GM10266 (cell line): Measurements from ENCODE around the gene HAUS3.
"Not testable (repeated sequence)": the region's sequence is repeated elsewhere in the genome, so short reads cannot be mapped to it uniquely, and the experiment has no call there.

Source experiments
- DNase-seq: peaks from one replicate; pipeline ENCODE4 v3.0.0; 2012; ENCODE audit errors: extremely low spot score
- TF ChIP-seq, protein P1 (sequence below): IDR thresholded peaks from 2 replicates; pipeline ENCODE4 v1.5.1; 2012; ENCODE audit warnings: mild to moderate bottlenecking, low read depth; ENCODE audit not compliant: control insufficient read depth, insufficient read depth; ENCODE audit errors: missing control alignments

HAUS3 gene

DNA sequence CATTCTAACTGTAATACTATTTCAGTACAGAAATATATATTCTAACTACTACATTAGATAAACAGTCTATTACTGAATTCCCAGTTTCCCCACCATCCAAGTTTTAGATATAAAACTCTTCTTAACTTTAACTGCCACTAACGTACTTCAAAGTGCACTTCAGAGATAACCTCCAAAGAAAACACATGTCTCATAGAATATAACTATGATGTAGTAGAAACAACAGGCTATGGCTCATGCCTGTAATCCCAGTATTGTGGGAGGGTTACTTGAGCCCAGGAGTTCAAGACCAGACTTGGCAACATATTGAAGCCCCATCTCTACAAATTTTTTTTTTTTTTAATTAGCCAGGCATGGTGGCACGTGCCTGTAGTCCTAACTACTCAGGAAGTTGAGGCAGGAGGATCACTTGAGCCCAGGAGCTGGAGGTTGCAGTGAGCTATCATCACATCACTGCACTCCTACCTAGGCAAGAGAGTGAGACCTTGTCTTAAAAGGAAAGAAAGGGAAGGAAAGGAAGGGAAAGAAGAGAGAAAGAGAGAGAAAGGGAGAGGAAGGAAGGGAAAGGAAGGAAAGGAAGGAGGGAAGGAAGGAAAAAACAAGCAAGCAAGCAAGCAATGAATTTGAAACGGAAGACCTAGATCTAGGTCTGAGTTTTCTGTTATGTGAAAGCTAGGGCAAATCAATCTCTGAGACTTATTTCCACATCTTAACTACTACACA lies 4.8 kb downstream of the HAUS3 start:
- no peak for DNase-seq
- TF ChIP-seq, protein P1, sequence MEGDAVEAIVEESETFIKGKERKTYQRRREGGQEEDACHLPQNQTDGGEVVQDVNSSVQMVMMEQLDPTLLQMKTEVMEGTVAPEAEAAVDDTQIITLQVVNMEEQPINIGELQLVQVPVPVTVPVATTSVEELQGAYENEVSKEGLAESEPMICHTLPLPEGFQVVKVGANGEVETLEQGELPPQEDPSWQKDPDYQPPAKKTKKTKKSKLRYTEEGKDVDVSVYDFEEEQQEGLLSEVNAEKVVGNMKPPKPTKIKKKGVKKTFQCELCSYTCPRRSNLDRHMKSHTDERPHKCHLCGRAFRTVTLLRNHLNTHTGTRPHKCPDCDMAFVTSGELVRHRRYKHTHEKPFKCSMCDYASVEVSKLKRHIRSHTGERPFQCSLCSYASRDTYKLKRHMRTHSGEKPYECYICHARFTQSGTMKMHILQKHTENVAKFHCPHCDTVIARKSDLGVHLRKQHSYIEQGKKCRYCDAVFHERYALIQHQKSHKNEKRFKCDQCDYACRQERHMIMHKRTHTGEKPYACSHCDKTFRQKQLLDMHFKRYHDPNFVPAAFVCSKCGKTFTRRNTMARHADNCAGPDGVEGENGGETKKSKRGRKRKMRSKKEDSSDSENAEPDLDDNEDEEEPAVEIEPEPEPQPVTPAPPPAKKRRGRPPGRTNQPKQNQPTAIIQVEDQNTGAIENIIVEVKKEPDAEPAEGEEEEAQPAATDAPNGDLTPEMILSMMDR, result no peak

DNA sequence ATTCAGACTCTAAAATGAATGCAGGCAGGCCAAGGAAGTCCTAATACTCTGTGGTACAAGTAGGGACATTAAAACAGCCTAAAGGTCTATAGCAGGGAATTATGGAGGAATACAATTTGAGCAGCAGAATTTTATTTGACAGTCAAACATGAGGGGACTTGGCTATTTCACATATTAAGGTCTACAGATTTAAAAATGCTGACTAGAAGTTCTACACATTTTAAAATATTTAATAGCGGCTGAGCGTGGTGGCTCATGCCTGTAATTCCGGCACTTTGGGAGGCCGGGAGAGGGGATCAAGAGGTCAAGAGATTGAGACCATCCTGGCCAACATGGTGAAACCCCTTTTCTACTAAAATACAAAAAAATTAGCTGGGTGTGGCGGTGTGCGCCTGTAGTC lies 10.8 kb downstream of the HAUS3 start:
- TF ChIP-seq, protein P1, result no peak
- DNase-seq, result no peak

DNA sequence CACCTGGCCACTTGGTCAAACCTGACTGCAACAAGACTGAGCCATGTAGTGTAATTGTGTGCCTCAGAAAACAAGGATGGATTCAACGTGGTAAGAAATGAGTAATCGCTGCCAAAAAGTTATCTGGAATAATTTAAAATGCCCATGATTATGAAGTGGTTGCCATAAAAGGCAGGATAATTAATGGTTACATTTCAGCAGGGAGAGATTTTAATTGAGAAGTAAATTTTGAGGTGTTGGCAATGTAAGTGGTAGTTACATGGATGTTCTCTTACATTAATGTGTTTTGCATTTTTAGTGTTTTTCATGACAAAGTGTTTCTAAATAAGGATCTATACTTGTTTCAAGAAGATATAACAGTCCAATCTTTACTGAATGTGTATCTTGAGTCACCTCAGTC lies 15.7 kb downstream of the HAUS3 start:
- DNase-seq, result no peak
- TF ChIP-seq, protein P1, result no peak

DNA sequence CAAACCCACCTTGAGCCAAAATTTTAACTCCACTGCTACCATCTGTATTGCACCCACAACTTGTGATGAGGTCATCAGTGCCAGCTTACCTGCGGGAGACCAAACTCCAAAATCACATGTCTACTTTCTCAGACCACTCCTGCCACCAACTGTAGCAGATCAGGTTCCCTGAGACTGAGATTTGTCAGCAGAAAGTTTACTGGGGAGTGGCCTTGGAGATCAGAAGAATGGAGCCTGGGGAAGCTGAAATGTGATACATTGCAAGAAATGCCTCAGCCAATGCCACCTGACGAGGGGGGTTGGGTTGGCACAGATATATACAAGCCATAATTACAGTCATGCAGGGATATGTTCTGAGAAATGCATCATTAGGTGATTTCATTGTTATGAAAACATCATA lies 19.1 kb downstream of the HAUS3 start:
- DNase-seq, result no peak
- TF ChIP-seq, protein P1, result no peak

- DNase-seq, result not testable (repeated sequence)
Measured at GRCh38 chr4:2221378-2221777, 20.5 kb downstream of the HAUS3 start.

DNA sequence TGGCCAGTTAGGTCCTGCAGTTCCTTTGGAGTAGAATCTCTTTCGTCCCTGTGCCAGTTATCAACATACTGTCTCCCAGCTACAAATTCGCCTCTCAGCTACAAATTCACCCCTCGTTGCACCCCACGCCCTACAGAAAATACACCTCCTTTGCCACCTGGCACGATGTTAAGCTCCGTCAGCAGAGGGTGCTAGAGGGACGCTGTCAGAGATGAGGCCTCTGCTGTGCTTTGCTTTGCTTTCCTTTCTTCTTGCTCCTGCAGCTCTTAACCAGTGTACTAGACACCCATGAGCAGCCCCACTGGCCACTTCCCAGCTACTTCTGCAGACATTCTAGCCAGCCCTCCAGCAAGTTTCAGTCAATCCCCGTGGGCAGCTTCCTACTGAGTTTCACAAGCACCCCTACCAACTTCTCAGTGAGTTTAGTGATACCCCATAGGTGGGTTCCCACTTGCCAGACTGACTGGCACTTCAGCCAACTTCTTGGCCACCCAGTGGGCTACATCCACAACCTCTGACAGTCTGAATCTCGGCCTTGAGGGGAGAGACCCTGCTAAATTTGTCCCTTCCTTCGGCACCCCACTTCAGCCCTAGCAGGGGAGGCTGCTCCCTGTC lies 21.8 kb downstream of the HAUS3 start:
- TF ChIP-seq, protein P1, result peak; percentile 90

GRCh38 chr4:2219233-2219760 lies 22.6 kb downstream of the HAUS3 start:
- TF ChIP-seq, protein P1, result no peak
- DNase-seq, result no peak

More for the DNA sequence above, 21.8 kb downstream of the HAUS3 start:
- peak; percentile 65 for DNase-seq
